GM20000 (cell line): ENCODE measurements around the gene ELMO3.

Experiments used
- DNase-seq: peaks from one replicate; pipeline ENCODE4 v3.0.0; 2012; ENCODE audit warnings: low spot score
- CTCF ChIP-seq: IDR thresholded peaks from 2 replicates; pipeline ENCODE4 v1.5.1; 2012; ENCODE audit warnings: mild to moderate bottlenecking, control low read depth; ENCODE audit errors: extremely low read depth, missing control alignments

The ELMO3 gene

DNA sequence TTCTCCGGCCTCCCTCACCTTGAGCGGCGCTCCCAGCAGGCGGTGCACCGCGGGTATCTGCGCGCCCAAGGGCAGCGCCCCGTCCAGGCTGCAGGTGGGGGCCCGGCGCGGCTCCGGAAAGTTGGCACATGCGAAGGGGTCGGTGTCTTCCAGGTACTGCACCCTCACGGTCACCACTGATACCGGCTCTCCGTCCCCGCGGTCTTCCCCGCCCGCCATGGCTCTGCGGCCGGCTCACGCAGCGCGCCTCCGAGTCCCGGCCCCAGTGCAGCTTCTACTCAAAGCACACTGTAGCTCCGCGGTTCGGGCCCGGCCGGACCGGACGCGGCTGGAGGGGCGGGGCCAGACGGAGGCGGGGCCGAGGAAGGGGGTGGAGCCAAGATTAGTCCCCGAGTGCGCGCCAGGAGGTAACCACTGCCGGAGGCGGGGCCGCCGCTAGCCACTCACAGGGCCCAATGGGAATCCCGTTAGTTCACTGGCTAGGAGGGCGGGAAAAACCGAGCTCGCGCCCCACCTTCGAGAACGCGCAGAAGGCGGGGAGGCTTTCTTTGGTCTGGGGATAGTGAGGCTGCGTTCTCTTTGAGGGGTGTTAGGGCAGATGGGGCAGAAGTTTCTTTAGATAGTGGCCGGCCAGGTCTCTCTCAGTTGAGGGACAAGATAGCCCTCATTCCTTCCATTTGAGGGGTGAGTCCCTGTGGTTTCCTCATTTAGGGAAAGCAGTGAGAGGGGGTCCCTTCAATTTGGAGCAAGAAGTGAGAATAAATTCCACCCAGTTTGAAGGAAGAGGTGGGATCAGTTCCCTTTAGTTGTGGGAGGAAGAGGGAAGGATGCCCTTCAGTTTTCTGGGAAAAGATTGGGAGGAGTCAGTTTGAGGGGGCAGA, 48.5 kb downstream of the ELMO3 start, which contains the start of gene FHOD1:
Gene FHOD1, minus strand, starts transcription at position 290 of the 881 bp plus-strand sequence. Its CDS starts 71 bp downstream, at position 219.
- peak; percentile 98 for DNase-seq
- TF ChIP-seq CTCF = no peak

DNA sequence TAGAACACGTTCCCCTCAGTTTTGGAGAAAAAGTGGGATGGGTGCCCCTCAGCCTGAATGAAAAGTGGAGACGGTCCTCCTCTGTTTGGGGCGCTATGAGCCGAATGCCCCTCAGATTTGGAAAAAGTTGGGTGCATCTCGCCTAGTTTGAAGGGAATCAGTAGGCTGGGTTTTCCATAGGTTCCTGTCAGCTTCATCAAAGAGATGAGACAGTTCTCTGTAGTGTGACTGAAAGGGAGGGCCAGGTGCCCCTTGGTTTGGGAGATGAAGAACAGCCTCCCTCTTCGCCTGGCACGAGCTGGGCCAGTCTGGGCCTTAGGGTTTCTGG, 49.1 kb downstream of the ELMO3 start:
- DNase-seq = no peak
- TF ChIP-seq CTCF = no peak

GRCh38 chr16:67248401-67249177, 49.7 kb downstream of the ELMO3 start, which contains the start of gene SLC9A5:
Gene SLC9A5 (plus strand): TSS chr16:67248979. CDS start chr16:67249015, 36 bp downstream.
- TF ChIP-seq CTCF = peak; percentile 30
- DNase-seq = peak; percentile 77

- DNase-seq = no peak
- TF ChIP-seq CTCF = no peak
These were observed 50.5 kb downstream of the ELMO3 start for GRCh38 chr16:67249178-67250044.

GRCh38 chr16:67250045-67250327, 51.1 kb downstream of the ELMO3 start:
- no peak for DNase-seq
- TF ChIP-seq CTCF = no peak

- no peak for TF ChIP-seq CTCF
- no peak for DNase-seq
These were observed 53.9 kb downstream of the ELMO3 start for GRCh38 chr16:67252609-67253497.
